Stimulated activated CD8-positive, alpha-beta memory T cell treated with anti-CD3 and anti-CD28 coated beads, Interleukin-15, amount 100 ng/mL, for 24 hours (primary cell): ENCODE measurements around the gene CCDC7.
"Not testable (repeated sequence)": the region's sequence is repeated elsewhere in the genome, so short reads cannot be mapped to it uniquely, and the experiment has no call there.

ENCODE experiments used
- DNase-seq: peaks from one replicate; pipeline ENCODE4 v3.0.0-alpha.2; 2020; ENCODE audit warnings: low read depth

CCDC7 gene

DNA sequence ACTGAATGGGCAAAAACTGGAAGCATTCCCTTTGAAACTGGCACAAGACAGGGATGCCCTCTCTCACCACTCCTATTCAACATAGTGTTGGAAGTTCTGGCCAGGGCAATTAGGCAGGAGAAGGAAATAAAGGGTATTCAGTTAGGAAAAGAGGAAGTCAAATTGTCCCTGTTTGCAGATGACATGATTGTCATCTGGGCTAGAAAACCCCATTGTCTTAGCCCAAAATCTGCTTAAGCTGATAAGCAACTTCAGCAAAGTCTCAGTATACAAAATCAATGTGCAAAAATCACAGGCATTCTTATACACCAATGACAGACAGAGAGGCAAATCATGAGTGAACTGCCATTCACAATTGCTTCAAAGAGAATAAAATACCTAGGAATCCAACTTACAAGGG is 116.8 kb downstream of the CCDC7 start:
- DNase-seq = not testable (repeated sequence)

GRCh38 chr10:32577448-32577847 is 131.5 kb downstream of the CCDC7 start:
- no peak for DNase-seq

- DNase-seq = no peak
These were observed 137.0 kb downstream of the CCDC7 start for GRCh38 chr10:32582946-32583345.

GRCh38 chr10:32598022-32598421 is 152.1 kb downstream of the CCDC7 start:
- DNase-seq = not testable (repeated sequence)

DNA sequence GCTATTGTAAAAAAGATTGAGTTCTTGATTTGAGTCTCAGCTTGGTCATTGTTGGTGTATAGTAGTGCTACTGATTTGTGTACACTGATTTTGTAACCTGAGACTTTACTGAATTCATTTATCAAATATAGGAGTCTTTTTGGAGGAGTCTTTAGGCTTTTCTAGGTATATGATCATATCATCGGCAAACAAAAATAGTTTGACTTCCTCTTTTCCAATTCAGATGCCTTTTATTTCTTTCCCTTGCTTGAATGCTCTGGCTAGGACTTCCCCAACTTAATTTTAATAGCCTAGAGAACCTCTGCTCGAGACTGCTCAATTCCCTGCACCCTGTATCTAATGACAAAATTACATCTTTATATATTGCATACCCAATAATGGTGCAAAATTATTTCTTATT is 154.4 kb downstream of the CCDC7 start:
- no peak for DNase-seq

DNA sequence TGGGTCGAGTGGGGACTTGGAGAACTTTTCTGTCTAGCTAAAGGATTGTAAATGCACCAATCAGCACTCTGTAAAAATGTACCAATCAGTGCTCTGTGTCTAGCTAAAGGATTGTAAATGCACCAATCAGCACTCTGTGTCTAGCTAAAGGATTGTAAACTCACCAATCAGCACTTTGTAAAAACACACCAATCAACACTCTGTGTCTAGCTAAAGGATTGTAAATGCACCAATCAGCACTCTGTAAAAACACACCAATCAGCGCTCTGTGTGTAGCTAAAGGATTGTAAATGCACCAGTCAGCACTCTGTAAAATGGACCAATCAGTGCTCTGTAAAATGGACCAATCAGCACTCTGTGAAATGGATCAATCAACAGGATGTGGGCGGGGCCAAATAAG is 155.6 kb downstream of the CCDC7 start:
- not testable (repeated sequence) for DNase-seq

DNA sequence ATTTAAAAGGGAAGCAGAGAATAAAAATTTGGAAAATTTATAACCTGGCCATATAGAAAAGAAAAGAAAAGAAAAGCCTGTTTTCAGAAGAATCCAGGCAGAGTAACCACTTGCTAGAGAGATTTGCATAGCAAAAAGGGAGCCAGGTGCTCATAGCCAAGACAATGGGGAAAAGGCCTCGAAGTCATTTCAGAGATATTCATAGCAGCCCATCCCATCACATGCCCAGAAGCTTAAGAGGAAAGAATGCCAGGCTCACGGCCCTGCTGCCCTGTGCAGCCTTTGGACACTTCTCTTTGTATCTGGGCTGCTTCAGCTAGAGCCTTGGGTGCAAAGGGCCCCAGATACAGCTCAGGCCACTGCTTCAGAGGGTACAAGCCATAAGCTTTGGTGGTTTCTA is 159.8 kb downstream of the CCDC7 start:
- DNase-seq = no peak

- DNase-seq = not testable (repeated sequence)
These were observed 164.6 kb downstream of the CCDC7 start for GRCh38 chr10:32610543-32610942.

DNA sequence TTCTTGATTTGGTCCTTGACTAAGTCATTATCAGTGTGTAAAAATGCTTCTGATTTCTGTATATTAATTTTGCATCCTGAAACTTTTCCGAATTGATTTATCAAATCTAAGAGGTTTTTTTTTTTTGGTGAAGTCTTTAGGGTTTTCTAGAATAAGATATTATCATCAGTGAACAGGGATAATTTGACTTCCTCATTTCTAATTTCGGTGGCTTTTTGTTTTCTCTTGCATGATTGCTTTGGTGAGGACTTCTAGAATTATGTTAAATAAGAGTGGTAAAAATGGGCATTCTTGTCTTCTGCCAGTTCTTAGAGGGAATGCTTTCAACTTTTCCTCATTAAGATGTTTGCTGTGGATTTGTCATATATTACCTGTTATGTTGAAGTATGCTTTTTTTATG is 170.5 kb downstream of the CCDC7 start:
- DNase-seq = no peak

DNA sequence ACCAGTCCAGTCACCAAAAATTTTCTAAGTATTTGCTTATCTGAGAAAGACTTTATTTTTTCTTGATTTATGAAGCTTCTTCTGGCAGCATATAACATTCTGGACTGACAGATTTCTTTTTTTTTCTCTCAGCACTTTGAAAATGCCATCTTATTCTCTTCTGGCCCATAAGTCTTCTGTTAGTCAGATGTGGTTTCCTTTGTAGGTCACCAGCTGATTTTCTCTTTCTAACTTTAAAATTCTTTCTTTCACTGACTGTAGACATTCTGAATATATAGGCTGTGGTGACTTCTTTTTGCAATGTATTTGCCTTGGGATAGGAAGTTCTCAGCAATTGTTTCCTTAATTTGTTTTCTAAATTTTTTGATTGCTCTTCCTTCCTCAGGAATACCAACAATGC is 172.5 kb downstream of the CCDC7 start:
- DNase-seq = no peak

DNA sequence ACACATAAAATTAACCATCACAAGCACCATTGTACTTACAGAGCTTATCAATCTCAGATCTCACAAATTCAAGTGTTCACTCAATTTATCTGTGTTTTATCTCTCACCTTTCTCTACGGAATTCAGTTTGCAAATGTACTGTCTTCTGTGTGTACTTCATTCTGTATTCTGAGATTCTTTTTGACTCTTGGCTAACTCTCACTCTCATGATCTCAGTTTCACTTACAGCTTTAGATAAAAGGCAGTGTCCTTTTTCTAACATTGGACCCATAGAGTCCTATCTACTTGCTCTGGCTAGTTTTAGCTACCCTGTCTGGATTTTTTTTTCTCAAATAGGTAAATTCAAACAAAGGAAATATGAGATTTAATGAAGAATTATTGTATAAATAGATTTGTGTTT is 176.0 kb downstream of the CCDC7 start:
- DNase-seq = no peak

DNA sequence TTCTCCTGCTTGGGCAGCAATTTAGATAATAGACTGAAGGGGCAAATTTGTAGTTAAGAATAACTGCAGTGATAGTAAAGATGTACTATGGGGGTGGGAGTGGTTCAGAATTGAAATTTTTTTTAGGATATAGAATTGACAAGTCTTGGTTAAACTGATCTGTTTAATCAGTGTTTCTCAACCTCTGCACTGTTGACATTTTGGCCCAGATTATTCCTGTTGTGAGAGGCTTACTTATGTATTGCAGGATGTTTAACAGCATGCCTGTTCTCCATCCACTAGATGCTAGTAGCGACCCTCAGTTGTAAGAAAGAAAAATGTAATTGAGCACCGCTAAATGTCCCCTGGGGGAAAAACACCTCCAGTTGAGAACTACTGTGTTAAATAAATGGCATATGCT is 176.5 kb downstream of the CCDC7 start:
- no peak for DNase-seq

GRCh38 chr10:32627183-32627582 is 181.2 kb downstream of the CCDC7 start:
- no peak for DNase-seq

DNA sequence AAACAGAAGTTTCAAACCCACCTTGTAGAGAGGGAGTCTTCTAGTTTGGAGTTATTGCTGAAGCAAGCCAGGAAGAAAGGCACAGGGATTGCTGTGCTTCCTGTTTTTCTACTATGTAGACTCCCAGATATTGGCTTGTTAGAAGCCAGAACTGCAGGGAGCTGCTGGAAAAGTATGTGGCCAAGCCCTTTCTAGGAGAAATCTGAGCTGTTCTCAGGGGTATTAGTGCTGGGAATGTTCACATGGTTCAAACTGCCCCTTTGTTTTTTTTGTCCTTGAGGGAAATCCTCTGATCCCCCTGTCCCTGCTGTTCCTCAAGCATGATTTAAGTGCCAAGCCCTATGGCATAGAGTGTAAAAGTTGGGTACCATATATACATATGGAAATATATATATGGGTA is 184.0 kb downstream of the CCDC7 start:
- DNase-seq = no peak

- no peak for DNase-seq
These were observed 200.6 kb downstream of the CCDC7 start for GRCh38 chr10:32646535-32646934.

GRCh38 chr10:32650246-32650655 is 204.3 kb downstream of the CCDC7 start:
- no peak for DNase-seq

DNA sequence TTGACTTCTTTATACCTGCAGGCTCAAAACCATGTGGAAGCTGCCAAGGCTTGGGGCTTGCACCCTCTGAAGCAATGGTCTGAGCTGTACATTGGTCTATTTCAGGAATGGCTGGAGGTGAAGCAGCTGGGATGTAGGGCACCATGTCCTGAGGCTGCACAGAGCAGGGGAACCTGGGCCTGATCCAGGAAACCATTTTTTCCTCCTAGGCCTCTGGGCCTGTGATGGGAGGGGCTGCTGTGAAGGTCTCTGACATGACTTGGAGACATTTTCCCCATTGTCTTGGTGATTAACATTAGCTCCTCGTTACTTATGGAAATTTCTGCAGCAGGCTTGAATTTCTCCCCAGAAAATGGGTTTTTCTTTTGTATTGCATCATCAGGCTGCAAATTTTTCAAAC is 211.5 kb downstream of the CCDC7 start:
- DNase-seq = not testable (repeated sequence)

DNA sequence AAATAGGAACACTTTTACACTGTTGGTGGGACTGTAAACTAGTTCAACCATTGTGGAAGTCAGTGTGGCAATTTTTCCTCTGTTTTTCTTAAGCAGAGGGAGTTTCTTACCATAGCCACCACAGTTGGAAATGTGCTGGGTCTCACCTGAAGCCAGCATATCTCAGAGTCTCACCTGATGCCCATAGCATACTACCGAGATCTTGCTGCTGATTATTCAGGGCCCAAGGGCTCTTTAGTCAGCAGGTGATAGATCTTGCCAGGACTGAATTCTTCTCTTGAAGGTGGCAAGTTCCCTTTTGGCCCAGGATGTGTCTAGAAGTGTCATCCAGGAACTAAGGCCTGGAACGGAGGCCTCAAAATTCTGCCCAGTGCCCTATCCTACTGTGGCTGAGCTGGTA is 215.4 kb downstream of the CCDC7 start:
- no peak for DNase-seq

DNA sequence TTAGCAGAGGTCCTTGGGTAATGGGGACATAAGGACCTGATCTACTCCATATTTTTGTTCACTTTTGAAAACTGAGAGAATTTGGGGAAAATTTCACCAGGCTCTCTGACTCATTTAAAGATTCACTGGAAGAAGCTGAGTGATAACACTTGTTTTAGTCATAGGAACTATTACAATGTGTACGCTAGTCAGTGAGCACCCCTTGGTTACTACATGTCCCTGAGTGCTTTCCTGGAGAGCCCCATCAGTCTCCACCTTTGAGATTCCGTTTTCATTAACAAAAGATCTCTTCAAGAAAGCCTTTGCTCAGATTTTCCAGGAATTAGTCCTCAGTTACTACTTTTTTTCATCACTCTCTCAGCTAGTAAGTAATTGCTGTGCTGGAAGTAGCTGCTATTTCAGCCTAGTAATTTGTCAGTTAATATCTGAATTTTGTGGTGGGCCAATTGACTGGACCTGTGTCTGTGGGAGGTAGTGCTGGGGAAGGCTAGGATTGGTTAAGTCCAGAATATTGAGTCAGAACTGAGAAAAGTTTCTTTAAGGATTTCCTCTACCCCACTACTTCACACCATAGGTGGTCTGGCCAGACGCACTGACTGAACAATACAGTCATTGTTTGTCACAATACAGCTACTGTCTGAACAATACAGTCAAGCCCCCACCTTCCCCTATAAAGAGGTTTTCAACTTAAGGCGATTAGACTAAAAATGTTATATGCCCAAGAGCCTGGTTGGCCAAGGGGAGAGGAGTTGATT is 235.0 kb downstream of the CCDC7 start:
- no peak for DNase-seq

- no peak for DNase-seq
These were observed 238.4 kb downstream of the CCDC7 start for GRCh38 chr10:32684291-32684690.

DNA sequence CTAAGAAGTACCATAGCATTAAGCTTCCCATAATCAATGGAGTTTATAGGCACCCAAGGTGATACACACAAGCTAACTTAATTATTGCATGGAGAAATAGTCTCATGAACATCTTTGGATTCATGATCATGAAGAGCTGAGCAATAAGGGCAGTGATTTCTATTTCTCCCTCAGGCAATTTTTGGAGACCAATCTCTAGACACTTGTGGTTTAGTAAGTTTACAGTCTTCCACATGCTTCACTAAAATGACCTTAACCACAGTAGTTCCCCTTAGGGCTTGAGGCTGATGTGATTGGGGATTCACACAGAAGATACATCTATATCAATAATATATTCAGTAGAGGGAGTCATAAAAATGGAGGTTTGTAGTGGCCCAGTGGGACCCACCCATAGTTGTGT is 241.2 kb downstream of the CCDC7 start:
- no peak for DNase-seq

GRCh38 chr10:32687546-32687945 is 241.6 kb downstream of the CCDC7 start:
- no peak for DNase-seq

DNA sequence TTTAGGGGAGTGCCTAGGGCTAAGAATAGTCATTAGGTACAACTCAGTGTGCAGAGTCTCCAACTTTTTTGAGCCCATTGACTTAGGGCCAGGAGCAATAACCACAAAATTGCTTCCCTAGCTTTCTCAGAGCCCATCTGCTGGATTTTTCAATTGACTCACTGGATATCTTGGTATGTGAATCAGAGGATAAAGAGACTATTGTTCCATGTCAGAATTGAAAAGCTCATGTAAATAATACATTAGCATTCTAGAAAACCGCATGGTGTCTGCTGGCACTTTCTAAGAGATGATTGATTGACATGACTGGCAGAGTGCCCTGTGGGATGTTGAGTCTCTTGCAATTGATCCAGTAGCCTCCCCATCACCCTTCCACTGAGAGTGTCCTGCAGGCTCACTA is 246.2 kb downstream of the CCDC7 start:
- DNase-seq = no peak

- no peak for DNase-seq
These were observed 247.6 kb downstream of the CCDC7 start for GRCh38 chr10:32693441-32693979.
